ENCODE data around the gene CLECL1.
"Not testable (repeated sequence)": the region's sequence is repeated elsewhere in the genome, so short reads cannot be mapped to it uniquely, and the experiment has no call there.

CLECL1 gene

GRCh38 chr12:9721394-9722092 is 11.4 kb downstream of the CLECL1 start:
- no peak overlapping the region; the same call in 1 of the 2 replicates for H3K4me3 ChIP-seq (ENCODE audit: low read depth, low read length)
- DNase-seq (ENCODE audit: low read depth): peak; percentile 72
- TF ChIP-seq CTCF (IDR thresholded peaks at IDR 0.05; ENCODE audit: control insufficient read depth, extremely low read depth, insufficient read depth): no peak

- H3K4me3 ChIP-seq (ENCODE audit: low read depth, low read length): no peak overlapping the region
- no peak for TF ChIP-seq CTCF (IDR thresholded peaks at IDR 0.05; ENCODE audit: control insufficient read depth, extremely low read depth, insufficient read depth)
- no peak for DNase-seq (ENCODE audit: low read depth)
Observed at GRCh38 chr12:9719790-9720189, 13.1 kb downstream of the CLECL1 start.

- H3K4me3 ChIP-seq (ENCODE audit: low read depth, low read length): no peak overlapping the region
- TF ChIP-seq CTCF (IDR thresholded peaks at IDR 0.05; ENCODE audit: control insufficient read depth, extremely low read depth, insufficient read depth): no peak
- DNase-seq (ENCODE audit: low read depth): no peak
Observed at GRCh38 chr12:9718968-9719367, 13.9 kb downstream of the CLECL1 start.

GRCh38 chr12:9717070-9717925 is 15.6 kb downstream of the CLECL1 start:
- H3K4me3 ChIP-seq (ENCODE audit: low read depth, low read length): no peak overlapping the region
- no peak for TF ChIP-seq CTCF (IDR thresholded peaks at IDR 0.05; ENCODE audit: control insufficient read depth, extremely low read depth, insufficient read depth)
- no peak for DNase-seq (ENCODE audit: low read depth)

GRCh38 chr12:9713032-9713558 is 19.8 kb downstream of the CLECL1 start:
- not testable (repeated sequence) for DNase-seq (ENCODE audit: low read depth); H3K4me3 ChIP-seq (ENCODE audit: low read depth, low read length)

- no peak for TF ChIP-seq CTCF (IDR thresholded peaks at IDR 0.05; ENCODE audit: control insufficient read depth, extremely low read depth, insufficient read depth)
Observed at GRCh38 chr12:9711664-9712063, 21.2 kb downstream of the CLECL1 start.

GRCh38 chr12:9710584-9711375 is 22.1 kb downstream of the CLECL1 start:
- TF ChIP-seq CTCF (IDR thresholded peaks at IDR 0.05; ENCODE audit: control insufficient read depth, extremely low read depth, insufficient read depth): no peak
- H3K4me3 ChIP-seq (ENCODE audit: low read depth, low read length): no peak overlapping the region
- DNase-seq (ENCODE audit: low read depth): no peak

More at GRCh38 chr12:9711664-9712063, 21.2 kb downstream of the CLECL1 start:
- H3K4me3 ChIP-seq (ENCODE audit: low read depth, low read length): no peak overlapping the region
- DNase-seq (ENCODE audit: low read depth): no peak

Data from LNCaP clone FGC (cell line).